Brain microvascular endothelial cell (primary cell): ENCODE results near the gene SH2D7.

Source experiments
- DNase-seq: peaks from one replicate; pipeline ENCODE4 v3.0.0-alpha.2; 2020
- H3K27ac ChIP-seq: fragments of 250-450 bp; sonication (Bioruptor Pico); 2 replicates; pipeline ENCODE4 v1.5.1; 2020; ENCODE audit warnings: mild to moderate bottlenecking, moderate library complexity
- H3K27me3 ChIP-seq: fragments of 250-450 bp; sonication (Bioruptor Pico); replicated peaks from 2 replicates; pipeline ENCODE4 v1.5.1; 2020; ENCODE audit warnings: mild to moderate bottlenecking
- H3K36me3 ChIP-seq: fragments of 250-450 bp; sonication (Bioruptor Pico); replicated peaks from 2 replicates; pipeline ENCODE4 v1.5.1; 2020; ENCODE audit warnings: mild to moderate bottlenecking
- H3K4me3 ChIP-seq: 2 replicates; pipeline ENCODE4 v1.5.1; 2011; ENCODE audit warnings: low read depth, mild to moderate bottlenecking, control low read depth, low read length, moderate library complexity
- CTCF ChIP-seq: IDR thresholded peaks from 2 replicates; pipeline ENCODE4 v1.5.1; 2011; ENCODE audit warnings: low read depth, mild to moderate bottlenecking, moderate library complexity, low read length, control low read depth, inconsistent platforms; ENCODE audit errors: missing control alignments
- in situ Hi-C: cut with HindIII; loops from 2 replicates; pipeline ENCODE4 v1.10.0; 2017; ENCODE audit warnings: low sequenced_read_pairs, low pct_ligation_motif_present

Gene SH2D7

DNA sequence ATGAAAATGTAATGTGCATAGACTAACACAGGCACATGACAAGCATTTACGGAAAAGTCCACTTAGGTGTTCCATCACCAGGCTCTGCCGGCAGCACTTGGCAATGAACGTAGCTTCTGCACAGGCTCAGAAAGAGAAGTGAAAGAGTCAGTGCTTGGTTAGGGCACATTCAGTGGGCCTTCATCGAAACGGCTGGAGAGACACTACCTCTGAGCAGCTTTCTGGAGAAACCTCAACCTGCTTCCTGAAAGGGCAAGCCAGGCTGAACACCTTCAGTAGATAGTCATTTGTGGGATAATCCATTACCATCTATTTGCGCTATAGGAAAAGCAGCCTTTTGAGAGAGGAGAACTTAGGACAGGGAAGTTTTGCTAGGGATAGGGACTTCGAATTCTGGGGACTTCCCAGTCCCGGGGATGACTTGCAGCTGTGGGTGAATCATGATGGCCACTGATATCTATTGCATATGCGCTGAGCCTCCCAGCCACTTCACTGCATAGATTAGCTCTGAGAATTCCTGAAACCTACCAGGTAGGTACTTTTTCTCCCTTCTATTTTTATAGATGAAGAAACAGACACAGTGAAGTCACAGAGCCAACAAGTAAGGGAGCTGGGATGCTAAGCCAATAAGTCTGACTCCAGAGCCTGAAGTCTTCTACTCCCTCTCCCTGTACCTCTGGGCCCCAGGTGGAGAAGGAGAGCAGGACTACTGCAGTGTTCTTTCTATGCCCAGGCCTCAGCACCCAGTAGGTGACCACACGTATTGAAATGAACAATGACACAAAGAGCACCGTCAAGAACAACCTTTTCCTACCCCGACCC lies 4.2 kb upstream of the SH2D7 start:
- in situ Hi-C loops, result no loop called here
- no peak for TF ChIP-seq CTCF
- H3K27ac ChIP-seq, result no peak overlapping the region
- H3K4me3 ChIP-seq, result no peak overlapping the region
- no peak for DNase-seq
- no peaks in the 10 kb centered on the region for H3K27me3 ChIP-seq
- H3K36me3 ChIP-seq, result no peaks in the 10 kb centered on the region

GRCh38 chr15:78088773-78089080 lies 3.6 kb upstream of the SH2D7 start:
- no peak for TF ChIP-seq CTCF
- Histone ChIP-seq H3K4me3 (no peak overlapping the region), H3K27me3 (no peaks in the 10 kb centered on the region), H3K36me3 (no peaks in the 10 kb centered on the region), H3K27ac (no peak overlapping the region)
- in situ Hi-C loops, result no loop called here
- DNase-seq, result no peak

DNA sequence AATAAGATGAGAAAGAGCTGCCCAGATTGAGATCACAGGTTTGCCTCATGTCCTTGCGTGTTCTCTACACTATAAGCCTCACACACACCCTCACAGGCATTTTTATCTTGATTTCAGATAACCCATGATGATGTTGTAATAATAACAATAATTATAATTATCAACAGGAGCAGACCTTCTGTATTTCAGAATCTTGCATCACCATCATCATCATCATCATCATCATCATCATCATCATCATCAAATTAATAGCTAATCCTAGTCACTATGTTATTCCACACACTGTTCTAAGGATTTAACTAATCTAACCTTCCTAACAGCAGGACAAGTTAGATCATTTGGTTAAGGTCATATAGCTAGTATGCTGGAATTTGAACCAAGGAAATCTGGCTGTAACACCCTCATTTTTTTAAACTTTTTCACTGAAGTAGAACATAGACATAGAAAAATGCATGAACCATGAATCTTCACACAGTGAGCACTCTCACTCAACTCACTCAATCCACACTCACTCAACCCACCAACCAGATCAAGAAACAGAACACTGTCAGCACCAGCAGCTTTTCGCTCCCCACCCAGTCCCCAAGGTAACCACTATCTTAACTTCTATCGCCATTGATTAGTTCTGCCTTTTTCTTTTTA lies 1.8 kb upstream of the SH2D7 start:
- Histone ChIP-seq H3K27ac (no peak overlapping the region), H3K27me3 (no peaks in the 10 kb centered on the region), H3K36me3 (no peaks in the 10 kb centered on the region), H3K4me3 (no peak overlapping the region)
- in situ Hi-C loops, result no loop called here
- DNase-seq, result no peak
- TF ChIP-seq CTCF, result no peak

- in situ Hi-C loops, result no loop called here
- H3K36me3 ChIP-seq, result no peaks in the 10 kb centered on the region
- no peaks in the 10 kb centered on the region for H3K27me3 ChIP-seq
- no peak for TF ChIP-seq CTCF
- H3K4me3 ChIP-seq, result no peak overlapping the region
- H3K27ac ChIP-seq, result no peak overlapping the region
- DNase-seq, result peak; percentile 65
Observed at GRCh38 chr15:78093242-78094020, 1.1 kb downstream of the SH2D7 start.

DNA sequence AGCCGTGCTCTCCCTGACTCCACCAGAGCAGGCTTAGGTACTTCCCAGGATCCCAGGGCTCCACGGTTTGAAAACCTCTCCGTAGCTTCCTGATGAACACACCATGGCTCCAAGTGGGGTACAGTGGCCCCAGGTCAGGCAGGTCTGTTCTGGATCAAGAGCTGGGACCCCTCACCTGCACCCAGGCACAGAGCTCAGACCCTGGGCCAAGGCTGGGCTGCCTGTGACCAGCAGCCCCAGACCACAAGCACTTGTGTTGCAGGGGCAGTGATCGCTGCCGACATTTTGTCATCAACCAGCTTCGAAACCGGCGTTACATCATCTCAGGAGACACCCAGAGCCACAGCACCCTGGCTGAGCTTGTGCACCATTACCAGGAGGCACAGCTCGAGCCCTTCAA lies 5.3 kb downstream of the SH2D7 start:
- Histone ChIP-seq H3K27ac (no peak overlapping the region), H3K27me3 (no peaks in the 10 kb centered on the region), H3K36me3 (no peaks in the 10 kb centered on the region), H3K4me3 (no peak overlapping the region)
- TF ChIP-seq CTCF, result no peak
- no peak for DNase-seq
- in situ Hi-C loops, result no loop called here
